ENCODE results near the gene MALSU1. TPM values are rescaled to one million over a fixed set of nuclear protein-coding genes. Genes with fewer than 3 reads are reported as not detected.

The MALSU1 gene
- total and polyA plus RNA-seq, 3 donors from 2014 or later, result 51.8 to 74.9 (median 63.8) TPM

GRCh38 chr7:23338439-23338838 lies 39.3 kb downstream of the MALSU1 start:
- intact Hi-C loops (cut with DNase I; ENCODE audit: low total_unique reads), result no loop called here
- H3K27ac ChIP-seq, result no peak overlapping the region

GRCh38 chr7:23338863-23339262 lies 39.7 kb downstream of the MALSU1 start:
- intact Hi-C loops (cut with DNase I; ENCODE audit: low total_unique reads), result no loop called here
- DNase-seq, result peak; percentile 56
- TF ChIP-seq POLR2A (IDR thresholded peaks at IDR 0.05) (no peak), CTCF (IDR thresholded peaks at IDR 0.05) (no peak)
- Histone ChIP-seq H3K4me3 (no peak overlapping the region), H3K27me3 (no peaks in the 10 kb centered on the region), H3K27ac (no peak overlapping the region), H3K36me3 (ENCODE audit: low read depth, missing control alignments) (no peaks in the 10 kb centered on the region), H3K4me1 (peaks cover 5% of the 10 kb centered on the region), H3K9me3 (no peaks in the 10 kb centered on the region)
- WGBS, 2 donors, result 46 to 63% methylated on average over 2 of the region's 2 CpGs

More at GRCh38 chr7:23338439-23338838, 39.3 kb downstream of the MALSU1 start:
- Histone ChIP-seq H3K27me3 (no peaks in the 10 kb centered on the region), H3K9me3 (no peaks in the 10 kb centered on the region), H3K4me1 (peaks cover 5% of the 10 kb centered on the region), H3K4me3 (no peak overlapping the region), H3K36me3 (ENCODE audit: low read depth, missing control alignments) (no peaks in the 10 kb centered on the region)
- 61 to 65% methylated on average over 2 of the region's 2 CpGs for WGBS, 2 donors
- no peak for DNase-seq
- TF ChIP-seq CTCF (IDR thresholded peaks at IDR 0.05), result no peak
- TF ChIP-seq POLR2A (IDR thresholded peaks at IDR 0.05), result no peak

- no peak for TF ChIP-seq POLR2A (IDR thresholded peaks at IDR 0.05)
- no peak for TF ChIP-seq CTCF (IDR thresholded peaks at IDR 0.05)
- H3K36me3 ChIP-seq (ENCODE audit: low read depth, missing control alignments), result no peaks in the 10 kb centered on the region
- no peaks in the 10 kb centered on the region for H3K27me3 ChIP-seq
- intact Hi-C loops (cut with DNase I; ENCODE audit: low total_unique reads), result no loop called here
- no peaks in the 10 kb centered on the region for H3K4me1 ChIP-seq
- no peaks in the 10 kb centered on the region for H3K9me3 ChIP-seq
- no peak overlapping the region for H3K27ac ChIP-seq
- WGBS, 2 donors, result 84 to 86% methylated on average over 7 of the region's 7 CpGs
- H3K4me3 ChIP-seq, result no peak overlapping the region
- DNase-seq, result no peak
These were observed 42.9 kb downstream of the MALSU1 start for GRCh38 chr7:23341846-23342598.

GRCh38 chr7:23343102-23343501 lies 44.0 kb downstream of the MALSU1 start:
- Histone ChIP-seq H3K4me1 (no peaks in the 10 kb centered on the region), H3K36me3 (ENCODE audit: low read depth, missing control alignments) (no peaks in the 10 kb centered on the region), H3K27ac (no peak overlapping the region), H3K9me3 (no peaks in the 10 kb centered on the region), H3K27me3 (no peaks in the 10 kb centered on the region), H3K4me3 (no peak overlapping the region)
- no peak for TF ChIP-seq POLR2A (IDR thresholded peaks at IDR 0.05)
- TF ChIP-seq CTCF (IDR thresholded peaks at IDR 0.05), result no peak
- intact Hi-C loops (cut with DNase I; ENCODE audit: low total_unique reads), result no loop called here
- no peak for DNase-seq

Data from testis (tissue), 3 donors.